Brain microvascular endothelial cell (primary cell): Measurements from ENCODE around the gene SLC2A9.

ENCODE experiments used
- DNase-seq: peaks from one replicate; pipeline ENCODE4 v3.0.0-alpha.2; 2020
- H3K27ac ChIP-seq: fragments of 250-450 bp; sonication (Bioruptor Pico); 2 replicates; pipeline ENCODE4 v1.5.1; 2020; ENCODE audit warnings: mild to moderate bottlenecking, moderate library complexity
- H3K27me3 ChIP-seq: fragments of 250-450 bp; sonication (Bioruptor Pico); replicated peaks from 2 replicates; pipeline ENCODE4 v1.5.1; 2020; ENCODE audit warnings: mild to moderate bottlenecking
- H3K36me3 ChIP-seq: fragments of 250-450 bp; sonication (Bioruptor Pico); replicated peaks from 2 replicates; pipeline ENCODE4 v1.5.1; 2020; ENCODE audit warnings: mild to moderate bottlenecking
- H3K4me3 ChIP-seq: 2 replicates; pipeline ENCODE4 v1.5.1; 2011; ENCODE audit warnings: low read depth, mild to moderate bottlenecking, control low read depth, low read length, moderate library complexity
- CTCF ChIP-seq: IDR thresholded peaks from 2 replicates; pipeline ENCODE4 v1.5.1; 2011; ENCODE audit warnings: low read depth, mild to moderate bottlenecking, moderate library complexity, low read length, control low read depth, inconsistent platforms; ENCODE audit errors: missing control alignments
- in situ Hi-C: cut with HindIII; loops from 2 replicates; pipeline ENCODE4 v1.10.0; 2017; ENCODE audit warnings: low sequenced_read_pairs, low pct_ligation_motif_present

SLC2A9 gene

DNA sequence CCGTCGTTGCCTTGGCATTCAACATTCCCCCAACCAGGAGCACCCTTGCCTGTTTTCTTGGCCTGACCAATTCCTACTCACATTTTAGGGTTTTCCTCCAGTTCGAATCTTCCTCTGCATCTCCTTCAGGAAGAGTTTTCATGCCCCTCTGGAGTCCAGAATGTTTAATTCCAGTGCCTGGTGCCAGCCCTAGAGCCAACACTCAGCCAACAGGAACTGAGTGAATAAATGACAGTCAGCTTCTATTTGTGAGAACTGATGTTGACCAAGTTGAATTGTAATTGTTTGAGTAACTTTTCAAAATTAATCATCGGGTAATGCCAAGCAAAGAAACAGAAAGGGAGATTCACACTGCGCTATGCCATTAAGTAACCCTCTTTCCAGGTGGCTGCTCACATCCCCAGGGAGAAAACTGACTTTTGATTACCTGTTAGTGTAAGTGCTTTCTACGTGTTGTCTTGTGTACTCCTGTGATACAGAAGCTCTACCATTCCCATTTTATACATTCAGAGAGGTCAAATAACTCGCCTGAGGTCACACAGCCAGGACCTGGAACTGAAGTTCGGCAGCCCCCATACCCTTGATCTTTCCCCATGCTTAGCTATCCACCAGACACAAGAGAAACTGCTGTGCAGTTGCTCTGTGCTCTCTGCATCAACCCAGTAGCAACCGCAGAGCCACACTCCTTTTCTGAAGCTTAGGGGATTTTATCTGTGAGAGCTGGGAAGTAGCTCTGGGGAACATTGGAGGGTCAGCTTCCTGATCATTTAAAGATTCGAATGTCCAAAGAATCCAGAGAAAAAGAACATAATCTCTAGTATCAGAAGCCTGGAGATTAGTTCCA lies 19.0 kb upstream of the SLC2A9 start:
- no peaks in the 10 kb centered on the region for H3K36me3 ChIP-seq
- no peak for TF ChIP-seq CTCF
- in situ Hi-C loops, result no loop called here
- no peaks in the 10 kb centered on the region for H3K27me3 ChIP-seq
- no peak for DNase-seq
- H3K27ac ChIP-seq, result no peak overlapping the region
- no peak overlapping the region for H3K4me3 ChIP-seq

DNA sequence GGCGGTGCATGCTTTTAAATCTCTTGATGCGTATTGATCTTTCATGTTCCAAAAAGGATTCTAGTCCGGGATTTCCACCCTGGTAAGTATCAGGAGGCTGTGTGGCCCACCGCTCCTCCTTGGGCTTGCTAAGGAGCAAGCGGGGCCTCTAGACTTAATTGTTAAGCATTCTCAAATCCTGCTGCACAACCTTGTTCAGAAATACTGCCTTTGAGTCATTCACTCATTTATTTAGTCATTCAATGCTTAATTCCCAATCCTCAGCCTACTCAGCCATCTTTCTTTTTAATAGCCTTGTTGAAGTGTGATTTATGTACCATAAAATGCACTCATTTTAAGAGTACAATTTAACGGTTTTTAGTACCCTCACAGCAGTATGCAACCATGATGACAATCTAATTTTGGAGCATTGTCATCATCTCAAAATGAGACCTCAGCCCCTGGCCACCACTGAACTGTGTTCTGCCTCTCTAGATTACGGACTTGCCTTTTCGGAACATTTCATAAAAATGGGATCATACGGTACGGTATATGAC lies 15.6 kb upstream of the SLC2A9 start:
- no peaks in the 10 kb centered on the region for H3K36me3 ChIP-seq
- H3K27me3 ChIP-seq, result no peaks in the 10 kb centered on the region
- no peak for DNase-seq
- in situ Hi-C loops, result no loop called here
- H3K27ac ChIP-seq, result no peak overlapping the region
- no peak overlapping the region for H3K4me3 ChIP-seq
- TF ChIP-seq CTCF, result no peak

- Histone ChIP-seq H3K4me3 (no peak overlapping the region), H3K27ac (no peak overlapping the region), H3K27me3 (no peaks in the 10 kb centered on the region), H3K36me3 (no peaks in the 10 kb centered on the region)
- in situ Hi-C loops, result no loop called here
- no peak for DNase-seq
- no peak for TF ChIP-seq CTCF
Measured at GRCh38 chr4:10035130-10035529, 13.8 kb upstream of the SLC2A9 start.

- Histone ChIP-seq H3K4me3 (no peak overlapping the region), H3K27me3 (no peaks in the 10 kb centered on the region), H3K27ac (no peak overlapping the region), H3K36me3 (no peaks in the 10 kb centered on the region)
- TF ChIP-seq CTCF, result no peak
- no peak for DNase-seq
- in situ Hi-C loops, result no loop called here
Measured at GRCh38 chr4:10034612-10035104, 13.4 kb upstream of the SLC2A9 start.

- H3K27ac ChIP-seq, result peak overlapping the region; percentile 87
- in situ Hi-C loops, result no loop called here
Measured at GRCh38 chr4:10034136-10034535, 12.8 kb upstream of the SLC2A9 start.

More at GRCh38 chr4:10034136-10034535, 12.8 kb upstream of the SLC2A9 start:
- no peak for DNase-seq
- H3K27me3 ChIP-seq, result no peaks in the 10 kb centered on the region
- no peak for TF ChIP-seq CTCF
- no peaks in the 10 kb centered on the region for H3K36me3 ChIP-seq
- no peak overlapping the region for H3K4me3 ChIP-seq
